ENCODE results near the gene ATAD1.
A peak's percentile ranks its signal among the peaks of the same experiment; 100 is the strongest.
"Not testable (repeated sequence)": the region's sequence is repeated elsewhere in the genome, so short reads cannot be mapped to it uniquely, and the experiment has no call there.

The ATAD1 gene

DNA sequence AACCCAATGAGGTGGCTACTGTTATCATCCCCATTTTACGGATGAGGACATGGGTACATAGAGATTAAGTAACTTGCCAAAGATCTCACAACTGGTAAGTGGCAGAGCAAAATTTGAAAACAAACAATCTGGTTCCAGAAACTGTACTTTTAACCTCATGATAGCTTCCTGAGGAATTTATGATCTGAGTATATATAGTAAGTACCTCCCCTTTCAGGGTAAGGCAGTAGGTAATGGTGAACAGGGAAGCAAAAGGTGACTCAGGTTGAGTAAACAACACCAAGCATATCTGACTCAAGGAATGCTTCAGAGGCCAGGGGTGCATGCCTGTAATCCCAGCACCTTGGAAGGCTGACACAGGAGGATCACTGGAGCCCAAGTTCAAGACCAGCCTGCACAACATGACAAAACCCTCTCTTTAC, 24.2 kb upstream of the ATAD1 start:
- Mint-ChIP-seq H3K27ac (ENCODE audit: low read depth) (no peak overlapping the region), H3K4me3 (no peak overlapping the region), H3K9me3 (no peaks in the 10 kb centered on the region), H3K27me3 (no peaks in the 10 kb centered on the region), H3K36me3 (ENCODE audit: insufficient read depth) (no peaks in the 10 kb centered on the region), H3K4me1 (no peaks in the 10 kb centered on the region)
- ATAC-seq (replicated peaks; ENCODE audit: extremely low read depth, poor library complexity, severe bottlenecking) (no peak), DNase-seq (ENCODE audit: low spot score in 2 of 2) (no peak)

DNA sequence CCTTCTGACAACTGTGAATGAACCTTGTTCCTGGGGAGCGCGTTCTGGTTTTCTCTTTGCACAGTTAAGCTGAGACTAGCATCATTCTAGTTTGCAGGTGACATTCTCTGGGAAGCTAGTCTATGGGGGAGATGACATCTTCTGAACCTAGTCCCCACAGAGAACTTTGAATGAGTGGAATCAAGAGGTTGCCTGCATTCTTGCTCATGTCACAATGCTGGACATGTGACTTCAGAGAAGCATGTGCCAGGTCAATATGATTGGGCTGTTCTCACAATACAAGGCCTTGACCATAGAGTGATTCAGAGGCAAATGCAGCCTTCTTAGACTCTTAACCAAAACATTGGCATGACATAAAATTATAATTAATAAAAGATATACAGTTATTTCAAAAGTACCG, 23.2 kb upstream of the ATAD1 start:
- no peaks in the 10 kb centered on the region for H3K9me3 Mint-ChIP-seq
- no peaks in the 10 kb centered on the region for H3K36me3 Mint-ChIP-seq (ENCODE audit: insufficient read depth)
- ATAC-seq (replicated peaks; ENCODE audit: extremely low read depth, poor library complexity, severe bottlenecking) (no peak), DNase-seq (ENCODE audit: low spot score in 2 of 2) (no peak)
- H3K27ac Mint-ChIP-seq (ENCODE audit: low read depth), result no peak overlapping the region
- no peak overlapping the region for H3K4me3 Mint-ChIP-seq
- H3K4me1 Mint-ChIP-seq, result no peaks in the 10 kb centered on the region
- no peaks in the 10 kb centered on the region for H3K27me3 Mint-ChIP-seq

DNA sequence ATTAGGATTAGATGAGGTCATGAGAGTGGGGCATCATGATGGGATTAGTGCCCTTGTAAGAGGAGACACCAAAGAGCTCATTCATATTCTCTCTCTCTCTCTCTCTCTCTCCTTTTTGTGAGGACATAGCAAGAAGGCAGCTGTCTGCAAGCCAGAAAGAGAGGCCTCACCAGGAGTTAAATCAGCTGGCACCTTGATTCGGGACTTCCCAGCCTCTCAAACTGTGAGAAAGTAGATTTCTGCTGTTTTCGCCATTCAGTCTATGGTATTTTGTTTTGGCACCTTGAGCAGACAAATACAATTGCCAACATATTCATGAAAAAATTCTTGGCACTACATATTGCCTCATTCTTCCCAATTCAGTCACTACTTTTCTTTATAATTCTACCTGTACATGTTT, 20.6 kb upstream of the ATAD1 start:
- Mint-ChIP-seq H3K9me3 (no peaks in the 10 kb centered on the region), H3K36me3 (ENCODE audit: insufficient read depth) (no peaks in the 10 kb centered on the region), H3K4me3 (no peak overlapping the region), H3K27ac (ENCODE audit: low read depth) (no peak overlapping the region), H3K4me1 (no peaks in the 10 kb centered on the region), H3K27me3 (no peaks in the 10 kb centered on the region)
- no peak for ATAC-seq (replicated peaks; ENCODE audit: extremely low read depth, poor library complexity, severe bottlenecking)
- DNase-seq (ENCODE audit: low spot score in 2 of 2), result no peak

DNA sequence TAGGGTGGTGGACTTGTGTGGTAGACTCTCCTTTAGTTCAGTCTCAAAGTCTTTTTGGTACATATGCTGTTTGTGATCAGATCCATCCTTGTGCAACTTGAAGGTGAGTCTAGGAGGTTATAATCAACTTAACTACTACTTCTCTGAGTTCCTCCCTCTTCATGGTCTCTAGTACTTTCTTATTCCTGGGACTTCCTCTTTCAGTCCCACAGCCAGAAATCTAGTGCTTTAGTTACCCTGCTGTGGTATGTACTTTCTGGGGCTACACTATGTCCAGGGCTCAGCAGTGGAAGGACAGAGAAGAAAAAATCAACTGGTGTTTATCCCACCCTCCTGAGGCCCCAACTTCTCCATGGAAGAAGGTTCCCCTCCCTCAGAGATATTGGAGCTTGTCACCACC, 19.4 kb upstream of the ATAD1 start:
- ATAC-seq (replicated peaks; ENCODE audit: extremely low read depth, poor library complexity, severe bottlenecking) (no peak), DNase-seq (ENCODE audit: low spot score in 2 of 2) (no peak)
- Mint-ChIP-seq H3K36me3 (ENCODE audit: insufficient read depth) (no peaks in the 10 kb centered on the region), H3K27ac (ENCODE audit: low read depth) (no peak overlapping the region), H3K27me3 (no peaks in the 10 kb centered on the region), H3K4me3 (no peak overlapping the region), H3K9me3 (no peaks in the 10 kb centered on the region), H3K4me1 (no peaks in the 10 kb centered on the region)

DNA sequence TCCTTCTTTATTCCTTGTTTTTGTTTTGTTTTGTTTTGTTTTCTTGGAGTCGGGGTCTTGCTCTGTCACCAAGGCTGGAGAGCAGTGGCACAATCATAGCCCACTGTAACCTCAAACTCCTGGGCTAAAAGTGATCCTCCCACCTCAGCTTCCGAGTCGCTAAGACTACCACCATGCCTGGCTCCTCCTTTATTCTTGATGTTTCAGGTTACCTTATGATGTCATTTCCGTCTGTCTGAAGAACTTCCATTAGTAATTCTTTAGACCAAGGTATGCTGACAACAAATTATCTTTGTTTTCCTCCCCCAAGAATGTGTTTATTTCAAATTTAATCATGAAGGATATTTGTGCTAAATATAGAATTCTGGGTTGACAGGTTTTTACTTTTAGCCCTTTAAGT, 18.1 kb upstream of the ATAD1 start:
- ATAC-seq (replicated peaks; ENCODE audit: extremely low read depth, poor library complexity, severe bottlenecking) (no peak), DNase-seq (ENCODE audit: low spot score in 2 of 2) (no peak)
- no peaks in the 10 kb centered on the region for H3K27me3 Mint-ChIP-seq
- no peaks in the 10 kb centered on the region for H3K9me3 Mint-ChIP-seq
- no peaks in the 10 kb centered on the region for H3K4me1 Mint-ChIP-seq
- no peaks in the 10 kb centered on the region for H3K36me3 Mint-ChIP-seq (ENCODE audit: insufficient read depth)
- H3K4me3 Mint-ChIP-seq, result no peak overlapping the region
- no peak overlapping the region for H3K27ac Mint-ChIP-seq (ENCODE audit: low read depth)

DNA sequence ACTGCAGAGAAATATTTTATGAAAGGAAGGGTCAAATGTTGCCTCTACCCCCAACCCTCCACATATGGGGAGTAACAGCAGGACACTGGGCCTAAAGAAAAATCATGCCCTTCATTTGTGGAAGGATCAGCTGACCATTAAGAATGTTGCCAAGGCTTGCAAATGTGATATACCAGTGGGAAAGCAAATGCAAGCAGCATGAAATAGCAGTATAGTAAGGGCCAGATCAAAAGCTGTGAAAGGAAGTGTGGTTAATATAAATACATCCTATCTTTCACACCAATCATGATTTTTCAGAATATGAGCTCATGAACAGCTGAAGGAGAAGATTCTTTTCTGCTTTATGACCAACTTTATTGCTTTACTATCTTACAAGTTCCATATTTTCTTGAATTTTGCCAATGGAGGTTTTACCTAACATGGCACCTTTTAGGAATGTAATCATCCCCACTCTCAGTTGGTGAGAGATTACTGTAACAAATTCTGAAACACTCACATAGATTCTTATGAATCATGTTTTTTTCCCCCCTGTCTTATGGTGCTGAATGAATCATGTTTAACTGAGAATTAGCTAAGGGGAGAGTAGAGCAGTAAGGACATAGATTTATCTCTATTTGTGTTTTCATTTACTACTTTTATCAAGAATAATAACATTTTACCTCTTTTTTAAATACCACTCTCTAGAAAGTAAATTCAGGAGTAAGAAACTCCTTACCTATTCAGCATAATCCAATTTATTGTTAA, 12.1 kb upstream of the ATAD1 start:
- no peak overlapping the region for H3K4me3 Mint-ChIP-seq
- no peaks in the 10 kb centered on the region for H3K27me3 Mint-ChIP-seq
- peaks cover 35% of the 10 kb centered on the region for H3K4me1 Mint-ChIP-seq
- ATAC-seq (replicated peaks; ENCODE audit: extremely low read depth, poor library complexity, severe bottlenecking) (peak; percentile 79), DNase-seq (ENCODE audit: low spot score in 2 of 2) (no peak)
- H3K27ac Mint-ChIP-seq (ENCODE audit: low read depth), result no peak overlapping the region
- no peaks in the 10 kb centered on the region for H3K9me3 Mint-ChIP-seq
- no peaks in the 10 kb centered on the region for H3K36me3 Mint-ChIP-seq (ENCODE audit: insufficient read depth)

DNA sequence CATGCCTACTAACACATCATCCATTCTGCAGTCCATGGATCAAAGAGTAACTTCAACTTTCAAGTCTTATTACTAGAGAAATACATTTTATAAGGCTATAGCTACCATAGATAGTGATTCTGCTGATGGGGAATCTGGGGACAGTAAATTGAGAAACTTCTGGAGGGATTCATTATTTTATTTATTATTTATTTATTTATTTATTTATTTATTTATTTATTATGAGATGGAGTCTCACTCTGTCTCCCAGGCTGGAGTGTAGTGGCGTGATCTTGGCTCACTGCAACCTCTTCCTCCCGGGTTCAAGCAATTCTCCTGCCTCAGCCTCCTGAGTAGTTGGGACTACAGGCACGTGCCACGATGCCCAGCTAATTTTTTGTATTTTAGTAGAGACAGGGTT, 11.0 kb upstream of the ATAD1 start:
- H3K27ac Mint-ChIP-seq (ENCODE audit: low read depth), result not testable (repeated sequence)

DNA sequence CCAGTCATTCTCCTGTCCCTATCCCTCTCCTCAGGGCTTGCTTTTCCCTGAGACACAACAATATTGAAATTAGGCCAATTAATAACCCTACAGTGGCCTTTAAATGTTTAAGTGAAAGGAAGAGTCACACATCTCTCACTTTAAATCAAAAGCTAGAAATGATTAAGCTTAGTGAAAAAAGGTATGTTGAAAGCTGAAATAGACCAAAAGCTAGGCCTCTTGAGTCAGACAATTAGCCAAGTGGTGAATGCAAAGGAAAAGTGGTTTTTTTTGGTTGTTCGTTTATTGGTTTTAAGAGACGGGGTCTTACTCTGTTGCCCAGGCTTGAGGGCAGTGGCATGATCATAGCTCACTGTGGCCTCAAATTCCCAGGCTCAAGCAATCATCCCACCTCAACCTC, 9.7 kb upstream of the ATAD1 start:
- H3K4me1 Mint-ChIP-seq, result peaks cover 35% of the 10 kb centered on the region
- no peaks in the 10 kb centered on the region for H3K27me3 Mint-ChIP-seq
- DNase-seq (ENCODE audit: low spot score in 2 of 2) (no peak), ATAC-seq (replicated peaks; ENCODE audit: extremely low read depth, poor library complexity, severe bottlenecking) (no peak)
- H3K9me3 Mint-ChIP-seq, result no peaks in the 10 kb centered on the region
- H3K4me3 Mint-ChIP-seq, result no peak overlapping the region
- H3K36me3 Mint-ChIP-seq (ENCODE audit: insufficient read depth), result no peaks in the 10 kb centered on the region
- H3K27ac Mint-ChIP-seq (ENCODE audit: low read depth), result peak overlapping the region; percentile 74

More for the DNA sequence above, 11.0 kb upstream of the ATAD1 start:
- H3K36me3 Mint-ChIP-seq (ENCODE audit: insufficient read depth); H3K9me3 Mint-ChIP-seq; ATAC-seq (replicated peaks; ENCODE audit: extremely low read depth, poor library complexity, severe bottlenecking); H3K27me3 Mint-ChIP-seq; DNase-seq (ENCODE audit: low spot score in 2 of 2); H3K4me3 Mint-ChIP-seq: not testable (repeated sequence)
- H3K4me1 Mint-ChIP-seq, result peaks cover 35% of the 10 kb centered on the region

DNA sequence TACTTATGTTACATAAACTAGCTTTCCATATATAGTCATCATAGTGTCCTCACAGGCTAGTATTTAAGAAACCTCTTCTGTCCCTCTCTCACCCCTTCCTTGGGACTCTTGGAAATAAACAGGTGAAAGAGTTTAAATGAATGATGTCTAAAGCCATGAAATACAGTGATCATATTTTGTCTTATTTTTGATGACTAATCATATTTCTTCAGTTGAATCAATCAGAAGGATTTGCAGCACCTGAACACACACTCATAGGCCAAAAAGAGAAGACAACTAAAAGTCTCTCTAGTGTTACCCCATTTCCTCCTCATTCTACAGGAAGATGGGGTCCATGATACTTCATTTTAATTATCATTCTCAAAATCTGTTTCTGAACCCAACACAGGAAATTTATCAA, 8.6 kb upstream of the ATAD1 start:
- Mint-ChIP-seq H3K9me3 (no peaks in the 10 kb centered on the region), H3K36me3 (ENCODE audit: insufficient read depth) (no peaks in the 10 kb centered on the region), H3K27ac (ENCODE audit: low read depth) (peak overlapping the region; percentile 57), H3K4me3 (no peak overlapping the region), H3K27me3 (no peaks in the 10 kb centered on the region), H3K4me1 (peaks cover 35% of the 10 kb centered on the region)
- ATAC-seq (replicated peaks; ENCODE audit: extremely low read depth, poor library complexity, severe bottlenecking) (no peak), DNase-seq (ENCODE audit: low spot score in 2 of 2) (no peak)

DNA sequence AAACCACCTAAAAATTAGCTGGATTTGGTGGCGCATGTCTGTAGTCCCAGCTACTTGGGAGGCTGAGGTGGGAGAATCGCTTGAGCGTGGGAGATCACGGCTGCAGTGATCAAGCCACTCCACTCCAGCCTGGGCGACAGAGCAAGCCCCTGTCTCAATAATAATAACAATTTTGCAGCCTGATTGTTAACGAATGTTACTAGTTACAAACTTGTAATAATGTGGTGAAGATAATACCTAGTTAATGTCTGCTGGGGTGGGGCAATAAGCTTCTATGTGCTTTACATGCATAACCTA, 1.2 kb upstream of the ATAD1 start:
- Mint-ChIP-seq H3K4me3 (peak overlapping the region; percentile 94), H3K9me3 (no peaks in the 10 kb centered on the region), H3K27me3 (no peaks in the 10 kb centered on the region), H3K27ac (ENCODE audit: low read depth) (peak overlapping the region; percentile 95), H3K4me1 (peaks cover 39% of the 10 kb centered on the region), H3K36me3 (ENCODE audit: insufficient read depth) (peaks cover 18% of the 10 kb centered on the region)
- ATAC-seq (replicated peaks; ENCODE audit: extremely low read depth, poor library complexity, severe bottlenecking) (no peak), DNase-seq (ENCODE audit: low spot score in 2 of 2) (no peak)

DNA sequence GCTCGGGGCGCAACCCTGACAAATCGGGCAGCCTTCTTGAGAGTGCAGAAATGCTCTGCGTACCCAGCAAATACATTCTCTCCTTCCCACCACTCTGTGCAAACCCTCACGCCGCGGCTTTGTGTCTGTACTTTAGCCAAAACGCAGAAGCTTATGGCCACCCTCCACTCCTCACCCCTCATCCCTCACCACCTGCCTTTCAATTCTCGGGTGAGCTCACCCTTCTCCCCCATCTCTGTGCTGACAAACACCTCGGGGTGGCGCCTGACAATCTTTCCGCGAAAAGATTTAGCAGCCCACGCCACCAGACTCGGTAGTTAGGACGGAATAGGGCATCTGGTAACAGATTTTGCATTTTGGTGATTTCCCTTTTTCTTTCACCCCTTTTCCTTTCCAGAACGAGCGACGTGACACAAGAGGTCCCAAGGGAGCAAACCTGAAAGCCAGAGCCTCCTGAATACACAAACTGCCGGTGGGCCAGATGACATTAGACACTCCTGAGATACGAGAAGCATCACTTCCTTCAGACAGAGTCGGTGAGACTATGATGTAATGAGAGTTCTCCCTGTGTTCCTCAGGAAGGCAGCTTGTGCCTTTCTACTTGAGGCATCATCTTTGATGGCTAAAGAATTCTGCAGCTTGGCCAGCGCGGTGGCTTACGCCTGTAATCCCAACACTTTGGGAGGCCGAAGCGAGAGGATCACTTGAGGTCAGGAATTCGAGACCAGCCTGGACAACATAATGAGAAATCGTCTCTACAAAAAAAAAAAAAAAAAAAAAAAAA, 671 bp upstream of the ATAD1 start:
- H3K4me1 Mint-ChIP-seq, result peaks cover 39% of the 10 kb centered on the region
- H3K4me3 Mint-ChIP-seq, result peak overlapping the region; percentile 94
- peak in 1 of 2 donors; percentile 52 for DNase-seq (ENCODE audit: low spot score in 2 of 2)
- H3K36me3 Mint-ChIP-seq (ENCODE audit: insufficient read depth), result peaks cover 21% of the 10 kb centered on the region
- ATAC-seq (replicated peaks; ENCODE audit: extremely low read depth, poor library complexity, severe bottlenecking), result peak; percentile 69
- no peaks in the 10 kb centered on the region for H3K27me3 Mint-ChIP-seq
- H3K27ac Mint-ChIP-seq (ENCODE audit: low read depth), result peak overlapping the region; percentile 95
- no peaks in the 10 kb centered on the region for H3K9me3 Mint-ChIP-seq

DNA sequence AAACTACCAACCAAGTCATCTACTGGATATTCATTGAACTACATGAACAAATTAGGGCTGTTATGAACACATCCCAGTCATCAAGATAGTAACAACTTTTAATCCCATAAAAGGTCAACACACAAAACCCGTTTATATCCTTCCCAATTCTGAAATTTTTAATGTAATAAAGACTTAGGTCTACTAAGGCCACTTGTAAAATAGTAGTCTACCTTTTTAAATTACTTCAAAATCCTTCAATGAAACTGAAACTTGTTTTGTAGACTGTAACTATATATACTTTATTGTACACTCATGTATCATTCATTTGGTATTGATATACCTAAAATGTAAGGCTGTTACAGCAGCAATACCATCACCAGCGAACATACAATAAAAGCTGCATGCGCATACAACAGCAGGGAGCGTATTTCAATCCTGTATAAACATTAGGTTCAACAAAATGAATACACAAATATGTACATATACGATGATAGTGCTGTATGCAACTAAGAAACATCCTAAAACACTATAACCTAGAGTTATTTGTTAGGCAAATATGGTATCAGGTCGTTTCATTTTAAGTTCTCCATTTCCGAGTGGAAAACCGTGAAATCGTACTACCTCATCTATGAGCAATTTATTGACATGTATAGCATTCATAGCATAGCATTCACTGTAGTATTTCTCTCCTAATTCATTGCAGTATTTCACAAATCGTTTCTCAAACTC, 973 bp downstream of the ATAD1 start:
- Mint-ChIP-seq H3K36me3 (ENCODE audit: insufficient read depth) (peaks cover 26% of the 10 kb centered on the region), H3K4me3 (peak overlapping the region; percentile 94), H3K27ac (ENCODE audit: low read depth) (peak overlapping the region; percentile 95), H3K27me3 (no peaks in the 10 kb centered on the region), H3K9me3 (no peaks in the 10 kb centered on the region), H3K4me1 (peaks cover 40% of the 10 kb centered on the region)
- no peak for DNase-seq (ENCODE audit: low spot score in 2 of 2)
- ATAC-seq (replicated peaks; ENCODE audit: extremely low read depth, poor library complexity, severe bottlenecking), result no peak
